PC-3 (cell line): Measurements from ENCODE around the gene MARK2. TPM values are rescaled to one million over a fixed set of nuclear protein-coding genes. Genes with fewer than 3 reads are reported as not detected.

Source experiments
- ATAC-seq: fragments of 200-7000 bp; cut with Tn5 transposase; 2 replicates; pipeline ENCODE4 v1.9.1; 2020; ENCODE audit warnings: mild to moderate bottlenecking, moderate library complexity
- BruUV-seq: library from RNA; stranded (reverse); fragments of 400-500 nt; replicated peaks from 2 replicates; lab custom pipeline; 2021; lab: Mats Ljungman, UMichigan
- CTCF ChIA-PET: fragments of 300-600 bp; sonication (Branson Sonifier 250); formaldehyde crosslinking; loops from one replicate; lab custom pipeline; 2022; ENCODE audit warnings: antibody characterized with exemption; lab: Charles Lee
- POLR2A ChIA-PET: fragments of 300-600 bp; sonication (Branson Sonifier 250); formaldehyde crosslinking; loops from one replicate; lab custom pipeline; 2022; ENCODE audit warnings: antibody characterized with exemption; ENCODE audit not compliant: unreplicated experiment; lab: Charles Lee
- DNase-seq: peaks from one replicate; pipeline ENCODE4 v3.0.0-alpha.2; 2015
- H2AFZ ChIP-seq: fragments of 300-600 bp; sonication (generic); 2 replicates; pipeline ENCODE4 v1.6.0; 2016; ENCODE audit warnings: antibody characterized with exemption, low read length
- H3F3A ChIP-seq: fragments of 300-600 bp; sonication (generic); one replicate; pipeline ENCODE4 v1.6.0; 2017; ENCODE audit warnings: antibody characterized with exemption, low read length, control low read depth, mild to moderate bottlenecking; ENCODE audit not compliant: unreplicated experiment
- H3K27ac ChIP-seq: fragments of 300-600 bp; sonication (generic); 2 replicates; pipeline ENCODE4 v1.5.1; 2016; ENCODE audit warnings: mild to moderate bottlenecking, low read length
- H3K27me3 ChIP-seq: fragments of 300-600 bp; sonication (generic); 2 replicates; pipeline ENCODE4 v1.6.1; 2016; ENCODE audit warnings: low read length, mixed read lengths
- H3K36me3 ChIP-seq: fragments of 300-600 bp; sonication (generic); 2 replicates; pipeline ENCODE4 v1.6.1; 2016; ENCODE audit warnings: low read depth, mixed run types, low read length, mixed read lengths
- H3K4me1 ChIP-seq: fragments of 300-600 bp; sonication (generic); 2 replicates; pipeline ENCODE4 v1.5.1; 2016; ENCODE audit warnings: low read length; ENCODE audit not compliant: insufficient read depth
- H3K4me2 ChIP-seq: fragments of 300-600 bp; sonication (generic); 2 replicates; pipeline ENCODE4 v1.6.0; 2016; ENCODE audit warnings: low read length
- H3K4me3 ChIP-seq: fragments of 300-600 bp; sonication (generic); 2 replicates; pipeline ENCODE4 v1.5.1; 2016; ENCODE audit warnings: mild to moderate bottlenecking, low read length, mixed read lengths
- H3K79me2 ChIP-seq: fragments of 300-600 bp; sonication (generic); 2 replicates; pipeline ENCODE4 v1.6.1; 2017; ENCODE audit warnings: low read length, mixed read lengths
- H3K9ac ChIP-seq: fragments of 300-600 bp; sonication (generic); 2 replicates; pipeline ENCODE4 v1.6.0; 2016; ENCODE audit warnings: mild to moderate bottlenecking, low read length
- H3K9me2 ChIP-seq: fragments of 300-600 bp; sonication (generic); replicated peaks from 2 replicates; pipeline ENCODE4 v1.6.1; 2016; ENCODE audit warnings: mixed run types, low read length, mixed read lengths
- H3K9me3 ChIP-seq: fragments of 300-600 bp; sonication (generic); 2 replicates; pipeline ENCODE4 v1.6.1; 2016; ENCODE audit warnings: low read length, mixed read lengths
- H4K20me1 ChIP-seq: fragments of 300-600 bp; sonication (generic); 2 replicates; pipeline ENCODE4 v1.6.1; 2016; ENCODE audit warnings: low read length, mixed read lengths
- CTCF ChIP-seq: fragments of 300-600 bp; sonication (generic); conservative IDR thresholded peaks from 2 replicates; pipeline ENCODE4 v1.5.1; 2017; ENCODE audit warnings: antibody characterized with exemption, low read depth, mild to moderate bottlenecking, low read length
- EZH2 ChIP-seq: fragments of 300-600 bp; sonication (generic); IDR thresholded peaks from one replicate; pipeline ENCODE4 v1.6.1; 2017; ENCODE audit warnings: antibody characterized with exemption, mild to moderate bottlenecking, low read length; ENCODE audit not compliant: unreplicated experiment
- EZH2phosphoT487 ChIP-seq: fragments of 300-600 bp; sonication (generic); IDR thresholded peaks from 2 replicates; pipeline ENCODE4 v1.6.1; 2018; ENCODE audit warnings: mild to moderate bottlenecking, antibody characterized with exemption, low read length, borderline replicate concordance
- intact Hi-C: fragments of 100-400 bp; cut with micrococcal nuclease; formaldehyde crosslinking; loops from 2 replicates; pipeline ENCODE4 v1.9.0; 2023
- total RNA-seq: library from RNA; depleted of rRNA; stranded (reverse); fragments of >200 nt; gene quantifications from 2 replicates; pipeline ENCODE4 v1.2.3, GENCODE V29; 2014

MARK2 gene
- total RNA-seq, 1 experiment from 2014 or later, result 60.1 TPM

GRCh38 chr11:63793161-63793560, 45.7 kb upstream of the MARK2 start:
- TF ChIP-seq CTCF, result no peak
- no peak for TF ChIP-seq EZH2phosphoT487
- TF ChIP-seq EZH2, result no peak
- BruUV-seq, result no TSS peak
- intact Hi-C loops, result no loop called here
- ChIA-PET CTCF (no interaction called here), POLR2A (no interaction called here)
- H3K9me3 ChIP-seq, result peaks cover 17% of the 10 kb centered on the region; the same call in 1 of the 2 replicates
- H3K27me3 ChIP-seq, result no peaks in the 10 kb centered on the region
- DNase-seq (no peak), ATAC-seq (no peak)
- H2AFZ ChIP-seq, result no peak overlapping the region
- H3F3A ChIP-seq, result no peaks in the 10 kb centered on the region
- no peaks in the 10 kb centered on the region for H3K4me1 ChIP-seq
- no peak overlapping the region for H3K4me3 ChIP-seq
- no peak overlapping the region for H3K4me2 ChIP-seq
- no peaks in the 10 kb centered on the region for H3K79me2 ChIP-seq
- H3K27ac ChIP-seq, result no peak overlapping the region
- H3K36me3 ChIP-seq, result no peaks in the 10 kb centered on the region
- no peaks in the 10 kb centered on the region for H4K20me1 ChIP-seq
- H3K9ac ChIP-seq, result no peak overlapping the region
- no peaks in the 10 kb centered on the region for H3K9me2 ChIP-seq

- H3K36me3 ChIP-seq, result no peaks in the 10 kb centered on the region
- H3K4me1 ChIP-seq, result no peaks in the 10 kb centered on the region
- H3K4me2 ChIP-seq, result no peak overlapping the region
- TF ChIP-seq CTCF (no peak), EZH2 (no peak), EZH2phosphoT487 (no peak)
- intact Hi-C loops, result no loop called here
- CTCF ChIA-PET, result no interaction called here
- DNase-seq, result no peak
- H3K79me2 ChIP-seq, result no peaks in the 10 kb centered on the region
- H3K4me3 ChIP-seq, result no peak overlapping the region
- peaks cover 17% of the 10 kb centered on the region; the same call in 1 of the 2 replicates for H3K9me3 ChIP-seq
- H4K20me1 ChIP-seq, result no peaks in the 10 kb centered on the region
- H3K27me3 ChIP-seq, result no peaks in the 10 kb centered on the region
- no peak overlapping the region for H2AFZ ChIP-seq
- no peaks in the 10 kb centered on the region for H3F3A ChIP-seq
- ATAC-seq, result no peak
- BruUV-seq, result no TSS peak
- no peak overlapping the region for H3K9ac ChIP-seq
- H3K9me2 ChIP-seq, result no peaks in the 10 kb centered on the region
- H3K27ac ChIP-seq, result no peak overlapping the region
- POLR2A ChIA-PET, result no interaction called here
Observed at GRCh38 chr11:63795066-63795465, 43.8 kb upstream of the MARK2 start.

GRCh38 chr11:63800921-63801320, 38.0 kb upstream of the MARK2 start:
- Histone ChIP-seq H3K27ac (no peak overlapping the region), H2AFZ (no peak overlapping the region), H3K4me2 (no peak overlapping the region), H3K9me2 (no peaks in the 10 kb centered on the region), H3K4me3 (no peak overlapping the region), H4K20me1 (no peaks in the 10 kb centered on the region), H3F3A (no peaks in the 10 kb centered on the region), H3K79me2 (no peaks in the 10 kb centered on the region), H3K27me3 (no peaks in the 10 kb centered on the region), H3K9ac (no peak overlapping the region), H3K36me3 (no peaks in the 10 kb centered on the region), H3K4me1 (peaks cover 32% of the 10 kb centered on the region), H3K9me3 (no peaks in the 10 kb centered on the region)
- ATAC-seq (no peak), DNase-seq (no peak)
- no TSS peak for BruUV-seq
- ChIA-PET CTCF (interaction anchor here (0.6 kb wide), 1 partner anchor 31 kb away, joined by 6 read pairs; no protein-coding TSS in a partner anchor), POLR2A (no interaction called here)
- no peak for TF ChIP-seq EZH2phosphoT487
- no peak for TF ChIP-seq CTCF
- no peak for TF ChIP-seq EZH2
- intact Hi-C loops, result no loop called here
